Glomerular endothelial cell (primary cell): Measurements from ENCODE around the gene NEDD4L. TPM values are rescaled to one million over a fixed set of nuclear protein-coding genes. Genes with fewer than 3 reads are reported as not detected.
"Not testable (repeated sequence)": the region's sequence is repeated elsewhere in the genome, so short reads cannot be mapped to it uniquely, and the experiment has no call there.

Experiments used
- DNase-seq: peaks from one replicate; pipeline ENCODE4 v3.0.0-alpha.2; 2011; ENCODE audit warnings: low read depth, low spot score; ENCODE audit errors: extremely low read depth
- total RNA-seq: library from RNA; depleted of rRNA; stranded (reverse); fragments of >200 nt; gene quantifications from 2 replicates; pipeline ENCODE4 v1.2.3, GENCODE V29; 2015

Gene NEDD4L
- total RNA-seq, 1 donor from 2014 or later, result 63.9 TPM

- DNase-seq, result no peak
Observed at GRCh38 chr18:58146099-58146498, 102.1 kb downstream of the NEDD4L start.

- DNase-seq, result no peak
Observed at GRCh38 chr18:58148954-58149471, 105.0 kb downstream of the NEDD4L start.

- DNase-seq, result no peak
Observed at GRCh38 chr18:58150772-58151171, 106.7 kb downstream of the NEDD4L start.

GRCh38 chr18:58152216-58152615 is 108.2 kb downstream of the NEDD4L start:
- no peak for DNase-seq

GRCh38 chr18:58152891-58153290 is 108.9 kb downstream of the NEDD4L start:
- no peak for DNase-seq

- DNase-seq, result no peak
Observed at GRCh38 chr18:58156516-58156915, 112.5 kb downstream of the NEDD4L start.

GRCh38 chr18:58157237-58157636 is 113.2 kb downstream of the NEDD4L start:
- no peak for DNase-seq

- no peak for DNase-seq
Observed at GRCh38 chr18:58158008-58158407, 114.0 kb downstream of the NEDD4L start.

- no peak for DNase-seq
Observed at GRCh38 chr18:58158459-58158858, 114.4 kb downstream of the NEDD4L start.

- no peak for DNase-seq
Observed at GRCh38 chr18:58161659-58162058, 117.6 kb downstream of the NEDD4L start.

- no peak for DNase-seq
Observed at GRCh38 chr18:58162127-58162526, 118.1 kb downstream of the NEDD4L start.

GRCh38 chr18:58163004-58163590 is 119.1 kb downstream of the NEDD4L start:
- DNase-seq, result no peak

- DNase-seq, result no peak
Observed at GRCh38 chr18:58166278-58166844, 122.3 kb downstream of the NEDD4L start.

GRCh38 chr18:58167073-58167472 is 123.0 kb downstream of the NEDD4L start:
- DNase-seq, result no peak

- DNase-seq, result no peak
Observed at GRCh38 chr18:58168221-58168620, 124.2 kb downstream of the NEDD4L start.

- no peak for DNase-seq
Observed at GRCh38 chr18:58168993-58169392, 125.0 kb downstream of the NEDD4L start.

- DNase-seq, result no peak
Observed at GRCh38 chr18:58169472-58169871, 125.4 kb downstream of the NEDD4L start.

GRCh38 chr18:58170036-58170435 is 126.0 kb downstream of the NEDD4L start:
- DNase-seq, result not testable (repeated sequence)

GRCh38 chr18:58172031-58172430 is 128.0 kb downstream of the NEDD4L start:
- DNase-seq, result no peak

GRCh38 chr18:58174285-58174684 is 130.3 kb downstream of the NEDD4L start:
- no peak for DNase-seq

GRCh38 chr18:58175122-58175785 is 131.2 kb downstream of the NEDD4L start:
- no peak for DNase-seq

- DNase-seq, result no peak
Observed at GRCh38 chr18:58175786-58176176, 131.8 kb downstream of the NEDD4L start.
